Kidney glomerular epithelial cell (primary cell): ENCODE measurements around the gene DRGX.

Experiments
- DNase-seq: peaks from one replicate; lab custom pipeline; 2025; lab: John Stamatoyannopoulos, UW

The DRGX gene

GRCh38 chr10:49382226-49382625 is 13.7 kb downstream of the DRGX start:
- no peak for DNase-seq

GRCh38 chr10:49381111-49381900 is 14.6 kb downstream of the DRGX start:
- no peak for DNase-seq

- DNase-seq, result no peak
Measured at GRCh38 chr10:49379596-49380410, 16.1 kb downstream of the DRGX start.

- DNase-seq, result no peak
Measured at GRCh38 chr10:49377256-49377655, 18.6 kb downstream of the DRGX start.

- DNase-seq, result no peak
Measured at GRCh38 chr10:49375611-49376010, 20.3 kb downstream of the DRGX start.

- DNase-seq, result no peak
Measured at GRCh38 chr10:49374740-49375139, 21.1 kb downstream of the DRGX start.

GRCh38 chr10:49373361-49373760 is 22.5 kb downstream of the DRGX start:
- no peak for DNase-seq

- DNase-seq, result no peak
Measured at GRCh38 chr10:49371967-49372366, 23.9 kb downstream of the DRGX start.

GRCh38 chr10:49370326-49371100 is 25.4 kb downstream of the DRGX start:
- no peak for DNase-seq

- no peak for DNase-seq
Measured at GRCh38 chr10:49369216-49370162, 26.4 kb downstream of the DRGX start.

GRCh38 chr10:49368256-49368655 is 27.6 kb downstream of the DRGX start:
- DNase-seq, result no peak

- DNase-seq, result no peak
Measured at GRCh38 chr10:49367600-49367999, 28.3 kb downstream of the DRGX start.

- DNase-seq, result no peak
Measured at GRCh38 chr10:49366460-49366859, 29.4 kb downstream of the DRGX start.

- DNase-seq, result no peak
Measured at GRCh38 chr10:49365675-49366415, 30.0 kb downstream of the DRGX start.

GRCh38 chr10:49365275-49365674 is 30.6 kb downstream of the DRGX start:
- no peak for DNase-seq

- DNase-seq, result no peak
Measured at GRCh38 chr10:49364747-49365146, 31.1 kb downstream of the DRGX start.

GRCh38 chr10:49364051-49364450 is 31.8 kb downstream of the DRGX start:
- no peak for DNase-seq

- no peak for DNase-seq
Measured at GRCh38 chr10:49363309-49364031, 32.4 kb downstream of the DRGX start.

GRCh38 chr10:49362596-49363260 is 33.2 kb downstream of the DRGX start:
- DNase-seq, result no peak
